Esophagus squamous epithelium (tissue), 4 donors: ENCODE results near the gene KLHL29.

Experiments used
- POLR2A ChIP-seq, 4 donors: fragments of 450-650 bp; IDR thresholded peaks; one replicate each; pipeline ENCODE4 v1.6.1; 2017; ENCODE audit warnings: antibody characterized with exemption in 4 of 4, mild to moderate bottlenecking in 4 of 4, moderate library complexity in 3 of 4
- TF ChIP-seq, protein P1 (sequence below), 6 experiments: fragments of 450-650 bp in 4 of 6; fragments of 200-600 bp in 2 of 6; sonication (generic) in 2 of 6; IDR thresholded peaks; one replicate each; pipeline ENCODE4 v1.5.1; 2016 to 2019; ENCODE audit warnings: antibody characterized with exemption in 6 of 6, mild to moderate bottlenecking in 4 of 6, moderate library complexity in 4 of 6

GRCh38 chr2:23675506-23675905 lies 290.5 kb downstream of the KLHL29 start:
- TF ChIP-seq, protein P1, sequence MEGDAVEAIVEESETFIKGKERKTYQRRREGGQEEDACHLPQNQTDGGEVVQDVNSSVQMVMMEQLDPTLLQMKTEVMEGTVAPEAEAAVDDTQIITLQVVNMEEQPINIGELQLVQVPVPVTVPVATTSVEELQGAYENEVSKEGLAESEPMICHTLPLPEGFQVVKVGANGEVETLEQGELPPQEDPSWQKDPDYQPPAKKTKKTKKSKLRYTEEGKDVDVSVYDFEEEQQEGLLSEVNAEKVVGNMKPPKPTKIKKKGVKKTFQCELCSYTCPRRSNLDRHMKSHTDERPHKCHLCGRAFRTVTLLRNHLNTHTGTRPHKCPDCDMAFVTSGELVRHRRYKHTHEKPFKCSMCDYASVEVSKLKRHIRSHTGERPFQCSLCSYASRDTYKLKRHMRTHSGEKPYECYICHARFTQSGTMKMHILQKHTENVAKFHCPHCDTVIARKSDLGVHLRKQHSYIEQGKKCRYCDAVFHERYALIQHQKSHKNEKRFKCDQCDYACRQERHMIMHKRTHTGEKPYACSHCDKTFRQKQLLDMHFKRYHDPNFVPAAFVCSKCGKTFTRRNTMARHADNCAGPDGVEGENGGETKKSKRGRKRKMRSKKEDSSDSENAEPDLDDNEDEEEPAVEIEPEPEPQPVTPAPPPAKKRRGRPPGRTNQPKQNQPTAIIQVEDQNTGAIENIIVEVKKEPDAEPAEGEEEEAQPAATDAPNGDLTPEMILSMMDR (IDR thresholded peaks at IDR 0.05), result no peak
- TF ChIP-seq POLR2A (IDR thresholded peaks at IDR 0.05), result no peak
